NCI-H69 (cell line): ENCODE results near the gene DNAJA4.

Experiments
- DNase-seq: peaks from one replicate; lab custom pipeline; 2025; lab: John Stamatoyannopoulos, UW

The DNAJA4 gene

DNA sequence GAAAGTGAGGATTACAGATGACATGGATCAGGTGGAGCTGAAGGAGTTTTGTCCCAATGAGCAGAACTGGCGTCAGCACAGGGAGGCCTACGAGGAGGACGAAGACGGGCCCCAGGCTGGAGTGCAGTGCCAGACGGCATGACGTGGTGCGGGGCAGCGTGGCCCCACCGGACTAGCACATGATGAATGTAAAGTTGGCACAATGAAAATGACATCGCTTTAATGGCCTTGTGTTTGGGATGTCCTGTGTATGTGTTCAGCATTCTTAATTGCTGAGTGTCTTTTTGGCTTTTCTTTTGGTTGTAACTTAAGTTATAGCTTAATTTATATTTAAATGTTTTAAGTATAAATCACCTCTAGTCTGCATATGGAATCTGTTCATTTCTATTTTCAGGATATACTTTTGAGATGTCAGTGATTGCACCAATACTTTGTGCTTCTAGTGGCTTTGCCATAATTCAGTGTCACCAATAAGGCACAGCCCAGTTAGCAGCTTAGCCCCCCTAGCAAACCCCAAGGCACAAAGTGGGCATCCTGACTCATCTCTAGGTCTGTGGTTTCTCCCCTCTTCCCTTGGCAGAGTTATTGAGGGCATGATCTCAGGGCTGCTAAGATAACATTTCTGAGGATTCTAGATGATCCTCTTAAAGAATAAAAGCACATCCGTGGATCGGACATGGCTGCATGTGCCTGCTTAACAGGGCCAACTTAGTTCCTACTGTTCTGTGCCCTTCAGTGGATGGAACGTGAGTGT, 16.1 kb downstream of the DNAJA4 start:
- DNase-seq = no peak

DNA sequence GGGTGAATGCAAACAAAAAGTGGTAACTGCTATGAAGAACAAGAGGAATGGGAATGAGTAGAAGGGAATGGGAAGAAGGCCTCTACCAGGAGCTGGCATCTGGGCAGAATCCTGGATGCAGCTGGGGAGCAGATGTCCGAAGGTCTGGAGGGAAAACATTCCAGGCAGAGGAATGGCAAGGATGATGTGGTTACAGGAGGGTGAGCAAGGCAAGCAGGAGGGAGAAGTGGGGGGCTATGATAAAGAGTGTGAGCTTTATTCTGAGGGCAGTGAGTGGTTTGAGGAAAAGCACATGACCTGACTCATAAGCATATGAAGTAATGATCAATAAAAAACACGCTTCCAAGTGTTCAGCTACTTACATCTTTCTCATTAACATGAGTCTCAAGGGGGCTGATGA, 18.0 kb downstream of the DNAJA4 start:
- no peak for DNase-seq

DNA sequence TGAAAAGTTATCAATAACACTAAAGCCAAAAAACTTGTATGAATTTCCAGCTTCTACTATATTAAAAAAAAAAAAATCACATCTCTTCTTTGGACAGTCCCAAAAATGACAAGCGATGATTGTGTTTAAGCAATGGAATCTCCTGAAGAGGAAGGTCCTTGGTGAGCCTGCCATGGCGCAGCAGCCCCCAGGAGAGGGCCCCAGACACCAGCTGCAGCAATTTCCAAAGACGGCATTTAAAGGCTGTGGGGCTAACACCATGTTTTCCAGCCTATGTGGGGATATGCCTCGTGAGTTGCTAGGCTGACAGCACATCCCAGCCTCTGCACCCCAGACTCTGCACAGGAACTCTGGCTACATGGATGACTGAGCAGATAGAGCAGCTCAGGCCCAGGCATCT, 20.4 kb downstream of the DNAJA4 start:
- no peak for DNase-seq

- DNase-seq = no peak
These were observed 25.9 kb downstream of the DNAJA4 start for GRCh38 chr15:78290222-78290621.

DNA sequence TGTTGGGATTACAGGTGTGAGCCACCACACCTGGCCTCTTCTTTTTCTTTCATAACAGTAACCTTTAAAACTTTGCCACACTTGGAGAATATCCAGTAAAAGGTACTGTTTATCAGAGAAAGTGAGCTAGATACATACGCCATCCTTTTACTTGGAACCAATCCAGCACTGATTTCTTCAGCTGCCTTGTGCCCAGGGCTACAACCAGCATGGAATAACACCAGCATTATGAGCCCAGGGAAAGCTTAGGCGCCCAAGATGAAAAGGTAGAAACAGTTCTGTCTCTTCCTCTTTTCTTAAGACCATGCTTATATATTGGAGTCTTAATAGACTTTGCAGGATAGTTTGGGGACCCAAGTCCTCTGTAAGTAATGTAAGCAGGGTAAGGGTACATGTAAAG, 26.7 kb downstream of the DNAJA4 start:
- no peak for DNase-seq

DNA sequence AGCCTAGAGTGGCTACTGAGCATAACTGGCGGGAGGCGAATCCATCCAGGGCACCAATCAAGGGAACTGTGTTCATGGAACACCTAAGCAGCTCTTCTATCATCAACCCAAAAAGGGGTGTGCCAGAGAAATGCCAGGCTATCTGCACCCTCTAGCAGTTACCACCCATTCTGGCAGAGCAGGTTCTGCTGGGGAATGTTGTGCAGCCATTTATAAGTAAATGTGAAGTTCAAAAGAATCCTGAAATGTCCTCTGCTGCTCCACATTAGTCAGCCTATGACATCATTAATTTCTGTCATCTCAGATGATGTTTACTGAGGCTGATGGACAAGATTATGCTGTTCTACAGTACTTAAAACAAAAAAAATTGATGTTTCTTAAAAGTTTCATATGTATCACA, 27.3 kb downstream of the DNAJA4 start:
- no peak for DNase-seq

DNA sequence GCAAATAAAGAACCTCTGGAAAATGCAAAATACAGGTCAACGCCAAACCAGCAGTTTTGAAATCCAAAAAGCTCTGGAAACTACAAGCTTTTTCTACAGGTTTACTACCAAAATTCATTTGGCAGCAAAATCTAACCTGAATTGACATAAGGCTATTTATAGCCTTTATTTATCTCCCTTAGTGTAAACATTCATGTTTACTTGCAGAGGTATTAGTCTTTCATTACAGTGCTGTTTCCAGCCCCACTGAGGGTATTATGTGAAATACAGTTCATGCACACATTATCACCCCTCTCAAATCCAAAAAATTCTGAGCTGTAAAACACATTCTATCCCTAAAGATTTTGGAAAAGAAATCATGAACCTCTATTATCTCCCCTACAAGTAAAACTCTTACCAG, 27.9 kb downstream of the DNAJA4 start:
- no peak for DNase-seq

DNA sequence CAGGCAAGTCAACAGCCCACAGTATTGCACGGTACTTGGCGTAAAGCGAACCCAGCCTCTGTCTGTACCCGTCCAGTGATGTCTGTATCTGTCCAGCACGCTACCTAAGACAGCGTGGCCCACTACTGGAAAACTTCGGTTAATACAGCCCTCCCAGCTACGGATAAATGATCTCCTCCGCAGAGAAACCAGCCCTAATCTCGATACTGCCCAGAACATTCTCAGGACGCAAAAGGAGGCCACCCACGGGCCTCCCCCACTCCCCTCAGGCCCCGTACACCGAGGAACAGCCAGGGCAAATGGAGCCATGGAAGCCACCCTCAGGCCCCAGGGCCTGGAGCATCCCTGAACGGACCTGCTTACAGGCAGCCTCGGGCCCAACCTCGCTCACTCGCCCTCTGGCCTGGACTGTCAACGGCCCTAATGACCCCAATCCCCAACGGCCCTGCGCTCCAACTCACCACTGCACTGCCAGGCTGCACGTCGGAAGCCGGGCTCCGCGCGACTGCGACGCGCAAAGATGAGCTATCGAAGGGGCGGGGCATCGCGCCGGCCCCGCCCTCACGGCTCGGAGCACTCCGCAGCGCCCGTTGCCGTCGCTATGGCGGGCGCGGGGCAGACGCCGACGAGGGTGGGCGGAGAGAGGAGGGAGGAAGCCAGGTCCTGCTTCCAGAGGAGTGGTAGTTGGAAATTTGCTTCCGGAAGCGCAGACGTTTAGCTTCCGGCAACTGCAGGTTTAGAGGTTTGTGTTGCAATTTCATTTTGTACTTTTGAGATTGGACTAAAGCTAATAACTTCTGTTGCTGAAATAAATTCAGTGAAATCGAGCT, 35.0 kb downstream of the DNAJA4 start, which contains the start of gene SKIC8:
Gene SKIC8, minus strand, starts transcription at position 509 of the 830 bp plus-strand sequence. CDS start 3,923 bp downstream, outside the sequence.
- DNase-seq = peak; percentile 94

- DNase-seq = no peak
These were observed 37.0 kb downstream of the DNAJA4 start for GRCh38 chr15:78301326-78301725.

GRCh38 chr15:78301828-78302227, 37.5 kb downstream of the DNAJA4 start:
- no peak for DNase-seq

GRCh38 chr15:78302579-78303312, 38.4 kb downstream of the DNAJA4 start:
- DNase-seq = no peak

- DNase-seq = no peak
These were observed 40.1 kb downstream of the DNAJA4 start for GRCh38 chr15:78304216-78305066.

DNA sequence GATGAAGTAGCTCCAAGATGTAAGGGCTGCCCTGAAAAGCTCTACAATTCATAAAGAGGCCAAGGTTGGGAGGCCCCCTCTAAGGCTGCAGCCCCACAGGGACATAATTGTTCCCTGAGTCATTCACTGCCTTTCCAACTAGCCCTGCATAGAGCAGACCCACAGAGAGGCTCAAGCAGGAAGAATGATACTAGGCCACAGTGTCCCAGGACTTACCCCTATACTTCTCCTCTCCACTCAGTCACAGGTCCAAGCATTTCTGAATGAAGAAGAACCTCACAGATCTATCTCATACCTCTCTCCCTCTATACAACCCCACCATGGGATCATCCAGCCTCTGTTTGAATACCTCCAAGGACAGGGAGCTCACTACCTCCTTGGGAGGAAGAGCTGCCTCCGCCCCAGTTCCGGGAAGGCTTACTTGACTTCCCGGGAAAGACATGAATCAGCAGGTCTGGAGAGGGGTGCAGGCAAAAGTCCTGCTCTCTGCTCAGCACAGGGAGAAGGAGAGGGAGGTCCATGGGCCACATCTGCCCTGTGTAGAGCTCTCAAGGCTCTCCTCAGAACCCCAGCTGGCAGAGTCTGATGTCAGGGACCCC, 41.9 kb downstream of the DNAJA4 start:
- no peak for DNase-seq

DNA sequence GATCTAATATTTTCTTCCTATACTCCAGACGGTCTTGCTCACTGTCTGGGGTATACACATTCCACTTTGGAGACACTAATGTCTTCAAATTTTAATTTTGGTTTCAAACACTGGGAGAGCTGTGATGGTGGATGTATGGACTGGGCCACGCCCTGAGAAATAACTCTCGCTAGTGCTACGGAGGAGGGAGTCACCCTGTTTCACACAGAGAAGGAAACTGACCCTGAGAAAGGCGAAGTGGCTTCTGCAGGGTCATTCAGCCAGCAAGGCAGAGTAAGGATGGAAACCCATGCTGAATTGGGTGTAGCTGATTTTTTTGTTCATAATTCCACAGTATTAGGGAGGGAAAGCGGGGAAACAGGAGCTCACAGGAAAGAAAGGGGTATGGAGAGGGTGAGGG, 43.6 kb downstream of the DNAJA4 start:
- DNase-seq = peak; percentile 40

DNA sequence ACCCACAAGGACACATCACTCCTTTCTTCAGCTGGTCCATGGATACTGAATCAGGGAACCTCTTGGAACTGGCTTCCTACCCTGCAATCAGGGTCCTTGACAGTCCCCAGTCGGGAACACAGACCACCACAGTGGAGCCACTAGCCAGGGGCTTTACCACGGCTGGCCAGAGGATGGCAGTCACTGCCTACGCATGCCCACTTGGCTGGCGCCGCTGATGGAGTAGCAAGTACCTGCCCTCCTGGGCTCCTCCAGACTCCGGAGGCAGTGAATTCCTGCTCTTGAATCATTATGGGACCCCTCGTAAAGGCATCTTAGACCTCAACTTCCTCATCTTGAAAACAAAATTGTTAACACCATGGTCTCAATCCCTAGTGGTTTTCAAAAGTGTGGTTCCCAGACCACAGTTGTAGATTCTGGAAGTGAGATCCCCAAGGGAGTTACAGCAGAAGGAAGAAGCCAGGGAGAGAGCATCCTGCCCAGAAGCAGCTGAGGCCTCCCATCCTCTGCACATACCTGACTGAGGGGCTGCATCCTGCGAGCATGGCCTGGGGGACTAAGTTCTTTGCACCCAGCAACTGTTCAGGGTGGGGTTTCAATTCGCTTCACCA, 44.2 kb downstream of the DNAJA4 start:
- DNase-seq = peak; percentile 81

GRCh38 chr15:78311292-78311691, 46.9 kb downstream of the DNAJA4 start:
- DNase-seq = no peak

- DNase-seq = no peak
These were observed 48.2 kb downstream of the DNAJA4 start for GRCh38 chr15:78312536-78312935.

DNA sequence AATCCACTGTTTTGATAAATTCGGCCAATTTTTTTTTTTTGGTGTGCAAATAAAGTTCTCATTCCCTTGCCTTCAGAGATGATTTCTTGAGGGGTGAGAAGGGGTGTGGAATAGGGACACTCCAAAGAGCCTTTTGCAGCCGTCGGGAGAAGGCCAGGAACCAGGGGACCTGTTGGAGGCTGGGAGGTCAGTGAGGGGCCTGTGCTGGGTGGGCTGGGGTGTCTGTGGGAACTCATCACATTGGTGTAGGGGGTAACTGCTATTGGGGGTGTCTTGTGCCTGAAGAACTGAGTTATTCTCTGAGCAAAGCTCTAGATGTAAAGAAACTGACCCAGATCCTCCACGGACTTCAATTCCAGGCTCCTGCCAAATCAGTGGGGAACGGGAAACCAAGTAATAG, 48.6 kb downstream of the DNAJA4 start:
- DNase-seq = no peak

GRCh38 chr15:78313383-78313782, 49.0 kb downstream of the DNAJA4 start:
- DNase-seq = no peak

DNA sequence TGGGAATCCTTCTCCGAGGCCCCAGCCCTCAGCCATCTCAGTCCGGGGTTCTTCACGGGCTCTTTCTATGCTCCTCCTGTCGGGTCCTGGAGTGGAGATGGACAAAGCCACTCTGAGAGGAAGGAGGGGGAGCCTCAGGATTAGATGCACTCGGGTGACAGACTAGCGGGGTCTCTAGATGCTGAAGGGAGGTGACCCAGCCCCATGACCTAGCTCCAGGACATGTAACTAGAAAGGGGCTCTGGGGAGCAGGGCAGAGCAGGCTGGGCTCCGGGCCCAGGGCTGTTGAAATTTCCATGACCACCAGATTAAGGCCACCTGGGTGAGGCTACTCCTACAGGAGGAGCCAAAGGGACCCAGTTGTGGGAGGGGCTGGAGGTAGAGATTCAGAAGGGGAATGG, 49.8 kb downstream of the DNAJA4 start:
- DNase-seq = no peak
